ENCODE results near the gene ABAT.

ABAT gene

DNA sequence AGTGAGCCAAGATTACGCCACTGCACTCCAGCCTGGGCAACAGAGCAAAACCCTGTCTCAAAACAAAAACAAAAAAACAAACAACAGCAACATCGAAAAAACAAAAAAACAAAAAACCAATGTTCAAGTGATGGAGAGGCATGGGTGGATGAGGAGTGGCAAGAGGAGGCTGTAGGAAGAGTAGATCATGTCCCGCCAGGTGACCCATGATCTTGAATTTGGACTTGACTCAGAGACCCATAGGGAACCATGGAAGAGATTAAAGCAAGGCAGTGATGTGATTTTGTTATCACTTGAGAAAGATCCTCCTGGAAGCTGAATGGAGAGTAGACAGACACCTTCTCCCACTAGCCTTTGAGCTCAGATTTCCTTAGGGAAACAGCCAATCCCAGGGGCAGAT, 11.2 kb downstream of the ABAT start:
- TF ChIP-seq, protein P1, sequence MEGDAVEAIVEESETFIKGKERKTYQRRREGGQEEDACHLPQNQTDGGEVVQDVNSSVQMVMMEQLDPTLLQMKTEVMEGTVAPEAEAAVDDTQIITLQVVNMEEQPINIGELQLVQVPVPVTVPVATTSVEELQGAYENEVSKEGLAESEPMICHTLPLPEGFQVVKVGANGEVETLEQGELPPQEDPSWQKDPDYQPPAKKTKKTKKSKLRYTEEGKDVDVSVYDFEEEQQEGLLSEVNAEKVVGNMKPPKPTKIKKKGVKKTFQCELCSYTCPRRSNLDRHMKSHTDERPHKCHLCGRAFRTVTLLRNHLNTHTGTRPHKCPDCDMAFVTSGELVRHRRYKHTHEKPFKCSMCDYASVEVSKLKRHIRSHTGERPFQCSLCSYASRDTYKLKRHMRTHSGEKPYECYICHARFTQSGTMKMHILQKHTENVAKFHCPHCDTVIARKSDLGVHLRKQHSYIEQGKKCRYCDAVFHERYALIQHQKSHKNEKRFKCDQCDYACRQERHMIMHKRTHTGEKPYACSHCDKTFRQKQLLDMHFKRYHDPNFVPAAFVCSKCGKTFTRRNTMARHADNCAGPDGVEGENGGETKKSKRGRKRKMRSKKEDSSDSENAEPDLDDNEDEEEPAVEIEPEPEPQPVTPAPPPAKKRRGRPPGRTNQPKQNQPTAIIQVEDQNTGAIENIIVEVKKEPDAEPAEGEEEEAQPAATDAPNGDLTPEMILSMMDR (IDR thresholded peaks at IDR 0.05; ENCODE audit: low read length), result no peak
- no peak for TF ChIP-seq EZH2 (optimal IDR thresholded peaks at IDR 0.05; ENCODE audit: low read depth, low read length)
- TF ChIP-seq EZH2phosphoT487 (IDR thresholded peaks at IDR 0.05; ENCODE audit: low read length), result no peak
- no peaks in the 10 kb centered on the region for H4K20me1 ChIP-seq (ENCODE audit: insufficient read depth, low read length)
- no peaks in the 10 kb centered on the region for H3K79me2 ChIP-seq (ENCODE audit: low read length)
- H3K4me1 ChIP-seq (ENCODE audit: low read length), result no peaks in the 10 kb centered on the region
- H3K27me3 ChIP-seq (replicated peaks; ENCODE audit: insufficient read depth, low read length), result no peaks in the 10 kb centered on the region
- H3K9me3 ChIP-seq (replicated peaks; ENCODE audit: insufficient read depth, low read length), result no peaks in the 10 kb centered on the region
- no peaks in the 10 kb centered on the region for H3F3A ChIP-seq (ENCODE audit: insufficient read depth, low read length)
- H3K9ac ChIP-seq (ENCODE audit: low read length), result no peak overlapping the region
- no peak overlapping the region for H2AFZ ChIP-seq (ENCODE audit: low read length)
- H3K27ac ChIP-seq (ENCODE audit: low read length), result no peak overlapping the region
- no peaks in the 10 kb centered on the region for H3K36me3 ChIP-seq (replicated peaks; ENCODE audit: insufficient read depth, low read length)
- no peaks in the 10 kb centered on the region for H3K9me2 ChIP-seq (replicated peaks; ENCODE audit: insufficient read depth, low read length)
- no peak overlapping the region for H3K4me3 ChIP-seq (ENCODE audit: low read length)
- no peak for DNase-seq
- H3K4me2 ChIP-seq (ENCODE audit: low read depth, low read length), result no peak overlapping the region

DNA sequence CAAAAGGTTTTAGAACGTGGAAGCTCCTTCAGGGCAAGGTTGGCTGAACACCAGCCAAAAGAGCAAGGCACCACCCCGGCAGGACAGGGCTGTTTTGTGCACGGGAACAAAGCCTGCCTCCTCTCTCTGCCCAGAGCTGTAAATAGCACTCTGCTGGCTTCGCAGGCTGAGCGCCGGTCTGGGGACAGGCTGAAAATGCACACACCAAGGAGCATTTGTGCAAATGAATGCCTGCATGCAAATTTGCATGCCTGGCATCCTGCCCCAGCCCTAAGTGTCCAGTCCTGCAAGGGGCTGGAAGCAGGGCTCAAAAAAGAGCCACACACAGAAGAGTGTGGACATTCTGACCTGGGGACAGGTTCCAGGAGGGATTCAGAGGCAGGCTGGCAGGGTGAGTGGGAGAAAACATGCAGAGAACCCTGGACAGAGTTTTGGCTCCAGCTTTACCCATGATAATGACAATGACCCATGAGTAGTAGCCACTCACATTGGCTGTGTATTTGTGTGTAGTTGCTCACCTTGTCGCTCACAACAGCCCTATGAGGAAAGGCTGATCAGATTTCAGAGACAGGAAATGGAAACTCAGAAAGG, 11.7 kb downstream of the ABAT start:
- Histone ChIP-seq H3K79me2 (ENCODE audit: low read length) (no peaks in the 10 kb centered on the region), H3F3A (ENCODE audit: insufficient read depth, low read length) (no peaks in the 10 kb centered on the region), H3K9me3 (replicated peaks; ENCODE audit: insufficient read depth, low read length) (no peaks in the 10 kb centered on the region), H2AFZ (ENCODE audit: low read length) (no peak overlapping the region), H3K4me2 (ENCODE audit: low read depth, low read length) (no peak overlapping the region), H4K20me1 (ENCODE audit: insufficient read depth, low read length) (no peaks in the 10 kb centered on the region), H3K9me2 (replicated peaks; ENCODE audit: insufficient read depth, low read length) (no peaks in the 10 kb centered on the region), H3K9ac (ENCODE audit: low read length) (no peak overlapping the region), H3K27ac (ENCODE audit: low read length) (no peak overlapping the region), H3K4me3 (ENCODE audit: low read length) (no peak overlapping the region), H3K36me3 (replicated peaks; ENCODE audit: insufficient read depth, low read length) (no peaks in the 10 kb centered on the region), H3K27me3 (replicated peaks; ENCODE audit: insufficient read depth, low read length) (no peaks in the 10 kb centered on the region), H3K4me1 (ENCODE audit: low read length) (no peaks in the 10 kb centered on the region)
- TF ChIP-seq, protein P1 (IDR thresholded peaks at IDR 0.05; ENCODE audit: low read length), result no peak
- no peak for TF ChIP-seq EZH2 (optimal IDR thresholded peaks at IDR 0.05; ENCODE audit: low read depth, low read length)
- TF ChIP-seq EZH2phosphoT487 (IDR thresholded peaks at IDR 0.05; ENCODE audit: low read length), result no peak
- no peak for DNase-seq

DNA sequence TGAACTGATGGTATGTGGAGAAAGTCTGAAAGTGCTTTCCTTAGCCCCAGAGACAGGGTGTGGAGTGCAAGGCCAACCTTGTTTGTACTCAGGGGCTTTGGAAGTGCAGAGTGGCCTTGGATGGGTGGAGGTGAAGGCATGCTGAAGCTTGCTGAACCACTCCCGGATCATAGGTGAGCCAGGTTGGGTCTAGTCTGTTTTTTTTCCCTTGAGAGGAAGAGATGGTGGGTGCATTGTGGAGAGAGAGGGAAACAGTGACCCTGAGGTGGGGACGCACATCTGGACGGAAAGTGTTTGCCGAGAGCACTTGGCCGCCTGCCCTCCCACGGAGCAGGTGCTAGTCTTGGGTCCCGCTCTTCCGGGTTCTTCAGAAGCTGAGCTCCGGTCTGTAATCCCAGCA, 12.5 kb downstream of the ABAT start:
- no peaks in the 10 kb centered on the region for H3K79me2 ChIP-seq (ENCODE audit: low read length)
- no peaks in the 10 kb centered on the region for H3K4me1 ChIP-seq (ENCODE audit: low read length)
- no peak overlapping the region for H2AFZ ChIP-seq (ENCODE audit: low read length)
- no peaks in the 10 kb centered on the region for H3K36me3 ChIP-seq (replicated peaks; ENCODE audit: insufficient read depth, low read length)
- H3K4me3 ChIP-seq (ENCODE audit: low read length), result no peak overlapping the region
- TF ChIP-seq, protein P1 (IDR thresholded peaks at IDR 0.05; ENCODE audit: low read length), result no peak
- no peak for TF ChIP-seq EZH2phosphoT487 (IDR thresholded peaks at IDR 0.05; ENCODE audit: low read length)
- TF ChIP-seq EZH2 (optimal IDR thresholded peaks at IDR 0.05; ENCODE audit: low read depth, low read length), result no peak
- DNase-seq, result no peak
- no peaks in the 10 kb centered on the region for H3K27me3 ChIP-seq (replicated peaks; ENCODE audit: insufficient read depth, low read length)
- no peak overlapping the region for H3K27ac ChIP-seq (ENCODE audit: low read length)
- H3K9ac ChIP-seq (ENCODE audit: low read length), result no peak overlapping the region
- no peaks in the 10 kb centered on the region for H3K9me2 ChIP-seq (replicated peaks; ENCODE audit: insufficient read depth, low read length)
- H3K4me2 ChIP-seq (ENCODE audit: low read depth, low read length), result no peak overlapping the region
- H4K20me1 ChIP-seq (ENCODE audit: insufficient read depth, low read length), result no peaks in the 10 kb centered on the region
- no peaks in the 10 kb centered on the region for H3K9me3 ChIP-seq (replicated peaks; ENCODE audit: insufficient read depth, low read length)
- H3F3A ChIP-seq (ENCODE audit: insufficient read depth, low read length), result no peaks in the 10 kb centered on the region
